ENCODE results near the gene SLC29A4. TPM values are rescaled to one million over a fixed set of nuclear protein-coding genes. Genes with fewer than 3 reads are reported as not detected.

Gene SLC29A4
- polyA plus RNA-seq, 1 donor (not counting 4 experiments of a cell fraction or from before 2014, with no cell fraction given), result 0.43 TPM

- Histone ChIP-seq H4K20me1 (ENCODE audit: control insufficient read depth, extremely low read depth, insufficient read depth, low read length) (no peaks in the 10 kb centered on the region), H3K9me1 (ENCODE audit: control insufficient read depth, extremely low read depth, insufficient read depth, low read length) (no peaks in the 10 kb centered on the region), H3K27me3 (ENCODE audit: control insufficient read depth, extremely low read depth, insufficient read depth, low read length) (peaks cover 18% of the 10 kb centered on the region), H3K4me1 (ENCODE audit: control insufficient read depth, extremely low read depth, insufficient read depth, low read length) (peaks cover 2% of the 10 kb centered on the region), H3K4me3 (ENCODE audit: control insufficient read depth in 2 of 3, extremely low read depth in 1 of 3, insufficient read depth in 2 of 3, low read depth in 1 of 3, low read length in 3 of 3) (peak overlapping the region in 1 of 3 experiments; percentile 18), H3K9me3 (ENCODE audit: control insufficient read depth, low read depth, low read length) (no peaks in the 10 kb centered on the region), H3K9ac (ENCODE audit: control insufficient read depth, extremely low read depth, insufficient read depth, low read length) (no peak overlapping the region), H3K4me2 (ENCODE audit: control insufficient read depth, extremely low read depth, insufficient read depth, low read depth, low read length) (peak overlapping the region; percentile 32), H2AFZ (ENCODE audit: control insufficient read depth, low read length) (no peak overlapping the region), H3K79me2 (ENCODE audit: control insufficient read depth, insufficient read depth, low read length) (no peaks in the 10 kb centered on the region), H3K36me3 (ENCODE audit: control insufficient read depth in 2 of 2, extremely low read depth in 1 of 2, insufficient read depth in 2 of 2, low read length in 2 of 2) (no peaks in the 10 kb centered on the region), H3K27ac (ENCODE audit: control insufficient read depth, insufficient read depth, low read length) (no peak overlapping the region)
- TF ChIP-seq EZH2 (IDR thresholded peaks at IDR 0.05; ENCODE audit: low read length) (no peak), CTCF (optimal IDR thresholded peaks at IDR 0.05 in 1 of 3, IDR thresholded peaks at IDR 0.05 in 1 of 3, conservative IDR thresholded peaks at IDR 0.05 in 1 of 3; ENCODE audit: extremely low read depth in 1 of 3, insufficient read depth in 2 of 3, low read length in 3 of 3) (no peak)
- dilution Hi-C loops (cut with MboI; ENCODE audit: extremely low pct_ligation_motif_present, low sequenced_read_pairs), result no loop called here
- FAIRE-seq (no peak), DNase-seq (ENCODE audit: low read depth, low spot score) (no peak)
Observed at GRCh38 chr7:5283421-5284303, 919 bp downstream of the SLC29A4 start.

GRCh38 chr7:5284304-5285281, 1.9 kb downstream of the SLC29A4 start:
- dilution Hi-C loops (cut with MboI; ENCODE audit: extremely low pct_ligation_motif_present, low sequenced_read_pairs), result no loop called here
- H4K20me1 ChIP-seq (ENCODE audit: control insufficient read depth, extremely low read depth, insufficient read depth, low read length), result no peaks in the 10 kb centered on the region
- no peak overlapping the region for H2AFZ ChIP-seq (ENCODE audit: control insufficient read depth, low read length)
- no peaks in the 10 kb centered on the region for H3K9me1 ChIP-seq (ENCODE audit: control insufficient read depth, extremely low read depth, insufficient read depth, low read length)
- no peak overlapping the region for H3K4me3 ChIP-seq (ENCODE audit: control insufficient read depth in 2 of 3, extremely low read depth in 1 of 3, insufficient read depth in 2 of 3, low read depth in 1 of 3, low read length in 3 of 3)
- DNase-seq (ENCODE audit: low read depth, low spot score) (no peak), FAIRE-seq (no peak)
- H3K4me1 ChIP-seq (ENCODE audit: control insufficient read depth, extremely low read depth, insufficient read depth, low read length), result peaks cover 10% of the 10 kb centered on the region
- peaks cover 16% of the 10 kb centered on the region for H3K27me3 ChIP-seq (ENCODE audit: control insufficient read depth, extremely low read depth, insufficient read depth, low read length)
- H3K79me2 ChIP-seq (ENCODE audit: control insufficient read depth, insufficient read depth, low read length), result no peaks in the 10 kb centered on the region
- TF ChIP-seq CTCF (optimal IDR thresholded peaks at IDR 0.05 in 1 of 3, IDR thresholded peaks at IDR 0.05 in 1 of 3, conservative IDR thresholded peaks at IDR 0.05 in 1 of 3; ENCODE audit: extremely low read depth in 1 of 3, insufficient read depth in 2 of 3, low read length in 3 of 3) (peak in 2 of 3 experiments; percentile 13 to 44), EZH2 (IDR thresholded peaks at IDR 0.05; ENCODE audit: low read length) (no peak)
- H3K9ac ChIP-seq (ENCODE audit: control insufficient read depth, extremely low read depth, insufficient read depth, low read length), result no peak overlapping the region
- no peak overlapping the region for H3K4me2 ChIP-seq (ENCODE audit: control insufficient read depth, extremely low read depth, insufficient read depth, low read depth, low read length)
- no peak overlapping the region for H3K27ac ChIP-seq (ENCODE audit: control insufficient read depth, insufficient read depth, low read length)
- no peaks in the 10 kb centered on the region for H3K9me3 ChIP-seq (ENCODE audit: control insufficient read depth, low read depth, low read length)
- no peaks in the 10 kb centered on the region for H3K36me3 ChIP-seq (ENCODE audit: control insufficient read depth in 2 of 2, extremely low read depth in 1 of 2, insufficient read depth in 2 of 2, low read length in 2 of 2)

Data from keratinocyte (primary cell).